ENCODE measurements around the gene CLCF1. TPM values are rescaled to one million over a fixed set of nuclear protein-coding genes. Genes with fewer than 3 reads are reported as not detected.
A peak's percentile ranks its signal among the peaks of the same experiment; 100 is the strongest.

The CLCF1 gene
- total and polyA plus RNA-seq, 10 of the 15 experiments (the other 5 are each of a cell fraction or from before 2014, with no cell fraction given), result 0.16 to 2.1 (median 0.63) TPM; not detected in 1

DNA sequence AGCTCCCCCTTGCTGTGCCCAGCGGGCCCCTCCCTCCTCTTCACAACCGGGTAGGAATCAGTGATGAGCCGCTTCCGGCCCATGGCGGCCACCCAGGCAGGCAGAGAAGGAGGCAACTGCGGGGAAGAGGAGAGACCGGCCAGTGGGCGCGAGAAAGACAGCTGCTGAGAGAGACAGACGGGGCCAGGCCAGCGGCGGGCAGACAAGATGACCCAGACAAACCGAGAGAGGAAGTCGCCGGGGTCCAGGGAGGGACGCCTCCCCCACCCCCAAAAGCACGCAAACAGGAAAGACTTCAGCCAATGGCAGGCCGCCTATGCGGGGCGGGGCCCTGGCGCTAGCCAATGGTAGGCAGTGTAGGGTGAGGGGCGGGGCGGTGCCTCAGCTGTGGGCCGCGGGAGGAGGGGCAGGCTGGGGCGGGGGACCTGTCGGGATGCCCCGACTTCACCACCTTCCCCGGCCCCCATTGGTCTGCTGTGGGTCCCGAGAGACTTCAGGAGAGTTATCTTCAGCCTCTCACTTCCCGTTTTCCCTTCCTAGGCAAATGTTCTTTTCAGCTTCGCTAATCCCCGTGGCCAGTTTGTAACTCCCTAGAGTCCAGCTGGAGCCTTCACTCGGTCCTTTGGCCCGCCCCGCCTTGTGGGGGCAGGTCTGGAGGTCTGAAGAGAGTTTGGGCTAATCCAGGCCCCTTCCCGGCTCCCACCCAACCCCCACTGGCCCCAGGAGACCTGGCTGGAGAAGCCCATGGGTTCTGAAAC is 19.9 kb downstream of the CLCF1 start, which contains the start of gene POLD4 (continued):
- TF ChIP-seq NKRF (conservative IDR thresholded peaks at IDR 0.05), result peak; percentile 90
- TF ChIP-seq RB1 (IDR thresholded peaks at IDR 0.05; ENCODE audit: borderline replicate concordance), result peak; percentile 70
- peak; percentile 59; the same call in 1 of the 2 replicates for TF ChIP-seq ZBTB40 (IDR thresholded peaks at IDR 0.05; ENCODE audit: borderline replicate concordance)
- no peak for TF ChIP-seq MTA3 (IDR thresholded peaks at IDR 0.05; ENCODE audit: borderline replicate concordance, low read length)
- peak; percentile 48; the same call in 1 of the 2 replicates for TF ChIP-seq IRF4 (IDR thresholded peaks at IDR 0.05; ENCODE audit: low read depth, low read length)
- no peak for TF ChIP-seq MYC (IDR thresholded peaks at IDR 0.05; ENCODE audit: insufficient read depth, insufficient read length, insufficient replicate concordance, low read length, severe bottlenecking)
- 0 out of 2 replicates have a peak, but pooled peaks have one; percentile 26 for TF ChIP-seq TCF3 (IDR thresholded peaks at IDR 0.05; ENCODE audit: borderline replicate concordance, insufficient read depth, low read depth, low read length)
- peak; percentile 100 for TF ChIP-seq MEF2B (IDR thresholded peaks at IDR 0.05; ENCODE audit: partially characterized antibody, poor library complexity, severe bottlenecking)
- TF ChIP-seq ATF7 (IDR thresholded peaks at IDR 0.05; ENCODE audit: low read depth), result peak; percentile 67; the same call in 1 of the 2 replicates
- peak; percentile 93 for TF ChIP-seq CHD2 (IDR thresholded peaks at IDR 0.05; ENCODE audit: borderline replicate concordance, low read depth, low read length)
- peak; percentile 67; the same call in 1 of the 2 replicates for TF ChIP-seq CREM (IDR thresholded peaks at IDR 0.05; ENCODE audit: low read depth)
- TF ChIP-seq, protein P1, sequence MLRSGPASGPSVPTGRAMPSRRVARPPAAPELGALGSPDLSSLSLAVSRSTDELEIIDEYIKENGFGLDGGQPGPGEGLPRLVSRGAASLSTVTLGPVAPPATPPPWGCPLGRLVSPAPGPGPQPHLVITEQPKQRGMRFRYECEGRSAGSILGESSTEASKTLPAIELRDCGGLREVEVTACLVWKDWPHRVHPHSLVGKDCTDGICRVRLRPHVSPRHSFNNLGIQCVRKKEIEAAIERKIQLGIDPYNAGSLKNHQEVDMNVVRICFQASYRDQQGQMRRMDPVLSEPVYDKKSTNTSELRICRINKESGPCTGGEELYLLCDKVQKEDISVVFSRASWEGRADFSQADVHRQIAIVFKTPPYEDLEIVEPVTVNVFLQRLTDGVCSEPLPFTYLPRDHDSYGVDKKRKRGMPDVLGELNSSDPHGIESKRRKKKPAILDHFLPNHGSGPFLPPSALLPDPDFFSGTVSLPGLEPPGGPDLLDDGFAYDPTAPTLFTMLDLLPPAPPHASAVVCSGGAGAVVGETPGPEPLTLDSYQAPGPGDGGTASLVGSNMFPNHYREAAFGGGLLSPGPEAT (IDR thresholded peaks at IDR 0.05; ENCODE audit: low read depth), result peak; percentile 83
- TF ChIP-seq CUX1 (IDR thresholded peaks at IDR 0.05; ENCODE audit: insufficient replicate concordance, low read depth, low read length), result no peak
- peak; percentile 95 for TF ChIP-seq POLR2AphosphoS5 (IDR thresholded peaks at IDR 0.05; ENCODE audit: low read length)
- 0 out of 2 replicates have a peak, but pooled peaks have one; percentile 61 for TF ChIP-seq STAT3 (IDR thresholded peaks at IDR 0.05; ENCODE audit: low read depth, low read length)
